ENCODE data around the gene GLYR1.
A peak's percentile ranks its signal among the peaks of the same experiment; 100 is the strongest.

Gene GLYR1

GRCh38 chr16:4803401-4803844 lies 43.7 kb downstream of the GLYR1 start:
- no peak for DNase-seq

GRCh38 chr16:4802659-4803287 lies 44.3 kb downstream of the GLYR1 start:
- peak; percentile 83 for DNase-seq

GRCh38 chr16:4801962-4802658 lies 45.0 kb downstream of the GLYR1 start, which contains the start of gene ROGDI:
TSS of gene ROGDI (minus strand) at chr16:4802633. CDS start at chr16:4802571, 62 bp downstream.
- DNase-seq = peak; percentile 69

GRCh38 chr16:4801051-4801961 lies 45.8 kb downstream of the GLYR1 start:
- no peak for DNase-seq

DNA sequence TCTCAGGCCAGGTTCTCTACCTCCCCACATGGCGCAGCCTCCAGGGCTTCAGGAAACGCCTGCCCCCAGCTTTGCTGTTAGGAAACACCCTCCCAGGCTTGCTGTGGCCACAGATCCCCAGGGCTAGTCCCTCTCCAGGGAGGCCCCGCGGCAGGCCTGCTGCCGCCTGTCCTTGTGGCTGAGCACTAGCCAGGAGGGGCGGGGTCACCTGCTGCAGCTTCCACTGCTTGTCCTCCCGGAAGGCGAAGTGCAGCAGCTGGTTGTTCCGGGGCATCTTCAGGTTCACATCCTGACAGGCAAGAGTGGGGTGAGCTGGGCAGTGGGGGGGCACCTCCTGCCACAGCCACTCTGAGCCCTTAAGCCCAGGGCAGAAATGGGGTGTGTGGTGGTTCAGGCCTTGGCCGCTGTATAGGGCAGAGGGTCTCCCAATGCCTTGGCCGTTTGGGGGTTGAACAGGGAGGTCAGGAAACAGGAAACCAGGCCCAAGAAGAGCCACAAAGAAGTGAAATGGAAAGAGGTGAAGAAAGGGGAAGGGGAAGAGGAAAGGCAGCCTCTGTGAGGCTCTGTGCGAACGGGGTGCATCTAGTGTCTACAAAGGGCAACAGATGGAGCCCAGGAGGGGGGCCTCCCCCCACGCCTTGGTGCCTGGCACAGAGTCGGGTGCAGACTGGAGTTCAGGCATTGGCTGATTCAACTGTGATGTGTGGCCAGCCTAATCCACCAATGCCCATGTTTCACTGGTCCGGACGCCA lies 46.6 kb downstream of the GLYR1 start:
- no peak for DNase-seq

DNA sequence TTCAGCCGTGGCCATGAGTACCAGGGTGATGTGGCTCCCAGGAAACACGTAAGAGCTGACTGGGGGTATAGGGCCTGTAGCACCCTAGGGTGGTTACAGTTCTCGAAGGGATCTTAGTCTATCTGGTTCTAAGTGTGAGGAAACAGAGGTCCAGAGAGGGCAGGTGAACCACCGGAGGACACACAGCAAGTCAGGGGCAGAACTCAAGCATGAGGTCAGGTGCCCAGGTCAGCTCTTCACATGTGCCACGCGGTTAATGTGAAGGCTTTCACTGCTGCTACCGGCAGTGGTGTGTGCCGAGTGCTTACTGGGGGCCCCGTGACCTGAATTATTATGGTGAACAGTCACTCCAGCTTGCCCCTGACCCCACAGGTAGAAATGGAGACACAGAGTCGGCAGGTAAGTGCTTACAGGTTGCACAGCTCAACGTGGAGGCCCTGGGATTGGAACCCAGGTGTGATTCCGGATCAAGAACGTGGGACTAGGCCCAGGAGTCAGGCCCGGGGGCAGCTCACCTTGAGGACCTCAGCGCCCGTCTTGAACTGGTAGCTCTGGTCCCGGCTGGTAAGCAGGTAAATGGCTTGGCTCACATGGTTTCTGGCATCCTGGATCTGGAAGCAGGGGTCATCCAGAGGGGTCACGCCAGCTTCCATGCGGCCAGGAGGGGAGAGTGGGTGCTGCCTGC lies 47.8 kb downstream of the GLYR1 start:
- DNase-seq = no peak

DNA sequence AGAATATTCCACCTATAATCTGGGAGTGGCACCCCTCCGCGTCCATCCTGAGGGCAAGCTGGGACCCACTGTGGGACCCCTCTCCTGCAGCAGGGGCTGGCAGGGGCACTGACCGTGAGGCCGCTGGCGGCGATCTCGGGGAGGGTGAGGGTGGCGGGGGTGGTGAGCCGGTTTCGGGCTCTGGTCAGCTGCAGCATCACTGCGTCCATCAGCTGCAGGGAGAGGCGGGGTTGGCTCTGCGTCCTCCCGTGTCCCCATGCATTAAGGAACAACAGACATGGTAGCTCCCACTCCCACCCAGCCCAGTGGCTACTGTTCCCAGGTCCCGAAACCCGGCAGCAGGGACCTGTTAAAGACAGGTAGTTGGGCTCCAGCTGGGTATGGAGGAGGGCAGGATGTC lies 48.6 kb downstream of the GLYR1 start:
- no peak for DNase-seq

DNA sequence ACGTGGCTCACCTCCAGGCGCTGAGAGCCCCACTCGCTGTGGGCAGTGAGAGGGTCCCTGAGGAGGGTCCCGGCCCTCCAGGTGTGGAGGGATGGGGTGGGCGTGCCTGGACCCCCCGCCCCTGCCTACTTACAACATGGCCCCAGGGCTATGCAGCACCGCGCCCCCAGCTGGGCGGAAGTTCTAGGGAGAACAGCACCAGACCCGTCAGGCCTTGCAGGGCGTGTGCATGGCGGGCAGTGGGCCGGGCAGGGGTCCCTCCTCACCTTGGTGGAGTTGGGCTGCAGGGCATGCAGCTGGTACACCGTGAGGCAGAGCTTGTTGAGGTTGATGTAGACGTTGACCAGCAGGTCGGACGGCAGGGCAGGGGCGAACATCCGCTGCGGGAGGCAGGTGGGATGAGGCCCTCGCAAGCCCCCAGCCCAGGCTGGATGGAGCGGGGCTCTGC lies 49.3 kb downstream of the GLYR1 start:
- no peak for DNase-seq

DNA sequence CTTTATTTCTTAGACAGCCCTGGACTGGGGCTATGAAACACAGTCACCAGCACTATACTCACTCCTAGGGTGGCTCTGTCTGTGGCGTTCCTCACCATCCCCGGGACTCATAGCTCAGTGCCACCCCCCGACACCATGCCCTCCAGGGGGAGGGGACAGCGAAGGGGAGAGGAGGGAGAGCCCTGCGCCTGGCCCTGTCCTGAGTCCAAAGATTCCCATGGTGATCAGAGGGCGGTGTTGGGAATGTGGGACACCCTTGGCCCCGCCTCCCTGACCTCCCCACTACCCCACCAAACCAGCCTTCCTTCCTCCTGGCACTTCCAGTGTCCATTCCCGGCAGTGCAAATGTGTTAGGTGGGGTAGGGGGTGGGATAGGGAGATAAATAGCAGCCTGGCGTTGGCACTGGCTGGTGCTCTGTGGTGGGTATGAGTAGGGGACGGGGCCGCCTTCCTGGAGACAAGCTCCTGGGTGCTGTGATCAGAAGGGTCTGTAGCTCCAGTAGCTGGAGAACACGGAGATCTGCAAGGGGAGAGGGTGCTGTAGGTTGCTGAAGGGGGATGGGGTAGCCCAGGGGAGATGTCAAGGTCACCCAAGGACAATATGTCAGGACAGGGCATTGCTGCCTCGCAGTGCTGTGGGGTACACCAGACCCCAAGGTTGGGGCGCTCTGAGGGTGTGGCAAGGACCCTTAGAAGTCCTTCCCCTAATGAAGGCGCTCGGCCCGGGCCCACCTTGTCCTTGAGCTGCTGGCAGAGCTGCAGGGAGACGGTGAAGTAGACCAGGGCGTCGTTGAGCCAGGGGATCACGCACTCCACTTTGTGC lies 49.9 kb downstream of the GLYR1 start:
- no peak for DNase-seq

DNA sequence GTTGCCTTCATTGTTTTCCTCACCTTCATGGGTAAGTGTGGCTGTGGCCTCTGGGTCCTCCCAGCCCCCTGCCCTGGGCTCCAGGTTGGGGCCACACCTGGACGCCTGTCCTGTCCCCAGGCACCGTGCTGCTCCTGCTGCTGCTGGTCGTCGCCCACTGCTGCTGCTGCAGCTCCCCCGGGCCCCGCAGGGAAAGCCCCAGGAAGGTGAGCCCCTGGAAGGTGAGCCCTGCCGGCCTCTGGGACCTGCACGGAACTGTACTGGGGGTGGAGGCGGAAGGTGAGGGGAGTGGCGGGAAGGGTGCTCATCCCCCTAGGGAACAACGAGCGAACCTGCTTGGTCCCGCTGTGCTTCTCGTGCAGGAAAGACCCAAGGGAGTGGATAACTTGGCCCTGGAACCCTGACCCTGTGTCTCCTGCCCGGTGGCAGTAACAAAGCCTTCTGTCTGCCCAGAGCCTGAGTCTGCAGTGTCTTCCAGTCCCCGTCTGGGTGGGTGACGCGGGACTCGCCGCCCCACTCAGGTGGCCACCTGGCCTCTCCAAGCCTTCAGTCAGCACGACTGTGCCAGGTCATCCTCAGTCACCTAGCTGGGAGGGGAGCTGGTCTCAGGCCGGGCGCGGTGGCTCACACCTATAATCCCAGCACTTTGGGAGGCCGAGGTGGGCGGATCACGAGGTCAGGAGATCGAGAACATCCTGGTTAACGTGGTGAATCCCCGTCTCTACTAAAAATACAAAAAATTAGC lies 51.1 kb downstream of the GLYR1 start:
- no peak for DNase-seq

GRCh38 chr16:4795181-4795827 lies 51.8 kb downstream of the GLYR1 start, which contains the start of gene SMIM22:
TSS of gene SMIM22 (plus strand) at chr16:4795369. CDS start at chr16:4795735, 366 bp downstream.
- no peak for DNase-seq

- DNase-seq = no peak
These were observed 54.1 kb downstream of the GLYR1 start for GRCh38 chr16:4792951-4793513.

GRCh38 chr16:4790871-4791270 lies 56.2 kb downstream of the GLYR1 start:
- no peak for DNase-seq

DNA sequence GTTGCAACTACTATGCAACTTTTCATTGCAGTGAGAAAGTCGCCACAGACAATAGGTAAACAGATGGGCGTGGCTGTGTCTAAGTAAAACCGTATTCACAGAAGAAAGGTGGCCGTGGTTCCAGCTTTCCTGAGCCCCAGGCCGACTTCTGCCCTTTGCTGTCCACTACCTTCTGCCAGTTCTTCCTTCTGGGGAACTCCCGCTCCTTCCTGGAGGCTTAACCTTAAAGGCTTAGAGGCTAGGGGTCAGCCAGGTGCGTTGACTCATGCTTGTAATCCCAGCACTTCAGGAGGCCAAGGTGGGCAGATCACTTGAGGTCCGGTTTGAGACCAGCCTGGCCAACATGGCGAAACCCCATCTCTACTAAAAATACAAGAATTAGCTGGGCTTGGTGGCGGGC lies 56.8 kb downstream of the GLYR1 start:
- DNase-seq = no peak

GRCh38 chr16:4788910-4789309 lies 58.2 kb downstream of the GLYR1 start:
- DNase-seq = no peak

DNA sequence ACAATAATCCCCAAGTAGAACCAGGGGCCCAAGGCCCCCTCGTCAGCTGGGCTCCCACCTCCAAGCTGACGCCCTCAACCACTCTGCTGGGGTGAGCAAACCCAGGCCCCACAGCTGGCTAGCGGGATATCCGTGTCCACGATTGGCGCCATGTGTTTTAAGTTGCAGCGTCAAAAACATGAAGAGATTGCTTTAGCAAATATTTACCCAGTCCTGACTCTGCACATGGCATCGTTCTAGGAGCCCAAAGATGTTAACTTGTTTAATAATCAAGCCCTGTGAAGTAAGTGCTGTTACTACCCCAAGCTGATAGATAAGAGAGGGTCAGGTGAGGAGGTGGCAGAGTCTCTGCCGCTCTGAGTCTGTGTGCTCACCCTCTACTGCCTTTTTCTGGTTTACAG lies 58.6 kb downstream of the GLYR1 start:
- no peak for DNase-seq

DNA sequence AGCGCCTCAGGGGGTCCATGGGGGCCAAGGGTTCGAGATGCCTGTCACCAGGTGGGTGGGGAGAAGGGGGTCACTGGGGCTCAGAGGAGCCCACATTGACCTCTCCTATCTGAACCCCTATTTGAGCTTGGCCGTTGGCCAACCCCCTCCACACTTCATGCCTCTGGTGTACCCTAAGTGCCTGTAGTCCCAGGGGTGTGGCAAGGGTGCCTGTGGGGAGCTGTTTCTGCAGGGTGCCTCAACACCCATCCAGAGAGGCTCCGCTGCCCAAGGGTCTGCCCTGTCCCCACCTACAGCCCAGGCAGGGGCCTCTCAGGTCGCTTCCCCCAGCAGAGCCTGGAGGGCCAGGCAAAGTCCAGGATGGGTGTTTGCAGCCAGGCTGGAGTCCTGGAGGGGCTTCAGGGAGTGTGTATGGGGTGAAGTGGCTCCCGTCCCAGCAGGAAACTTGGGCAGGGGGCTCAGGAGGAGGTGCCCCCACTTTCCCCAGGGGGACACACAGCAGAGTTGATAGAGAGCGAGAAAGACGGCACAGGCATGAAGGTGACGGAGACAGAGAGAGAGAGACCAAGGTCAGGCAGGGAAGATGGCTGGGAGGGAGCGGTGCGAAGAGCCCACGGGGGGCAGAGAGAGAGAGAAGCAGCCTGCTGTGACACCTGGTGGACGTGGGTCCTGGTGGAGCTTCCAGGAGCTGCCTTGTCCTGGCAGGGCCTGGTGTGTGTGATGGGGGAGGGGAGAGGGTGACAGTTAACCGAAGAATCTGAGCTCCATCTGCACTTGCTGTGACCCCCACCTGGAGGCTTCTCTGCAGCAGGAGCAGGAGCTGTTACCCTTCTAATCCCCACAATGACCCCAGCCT lies 59.2 kb downstream of the GLYR1 start, which contains the start of gene SEPTIN12:
Gene SEPTIN12, minus strand, starts transcription at position 719 of the 856 bp plus-strand sequence. Its CDS starts 700 bp downstream, at position 19.
- no peak for DNase-seq

DNA sequence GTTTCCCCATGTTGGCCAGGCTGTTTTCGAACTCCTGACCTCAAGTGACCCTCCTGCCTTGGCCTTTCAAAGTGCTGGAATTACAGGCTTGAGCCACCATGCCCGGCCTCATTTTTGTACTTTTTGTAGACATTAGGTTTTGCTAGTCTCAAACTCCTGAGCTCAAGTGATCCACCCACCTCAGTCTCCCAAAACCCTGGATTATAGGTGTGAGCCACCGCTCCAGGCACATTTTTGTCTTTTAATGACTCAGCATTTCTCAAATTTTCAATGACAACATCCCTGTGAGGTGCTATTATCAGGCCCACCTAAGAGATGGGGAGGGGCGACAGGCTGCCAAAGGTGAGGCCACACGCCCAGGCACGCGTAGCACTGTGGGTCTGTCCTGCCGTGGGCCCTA lies 60.0 kb downstream of the GLYR1 start:
- no peak for DNase-seq

Measured in activated gamma-delta T cell (primary cell).